Measurements from ENCODE around the gene NUBPL.
"Not testable (repeated sequence)": the region's sequence is repeated elsewhere in the genome, so short reads cannot be mapped to it uniquely, and the experiment has no call there.

Gene NUBPL

DNA sequence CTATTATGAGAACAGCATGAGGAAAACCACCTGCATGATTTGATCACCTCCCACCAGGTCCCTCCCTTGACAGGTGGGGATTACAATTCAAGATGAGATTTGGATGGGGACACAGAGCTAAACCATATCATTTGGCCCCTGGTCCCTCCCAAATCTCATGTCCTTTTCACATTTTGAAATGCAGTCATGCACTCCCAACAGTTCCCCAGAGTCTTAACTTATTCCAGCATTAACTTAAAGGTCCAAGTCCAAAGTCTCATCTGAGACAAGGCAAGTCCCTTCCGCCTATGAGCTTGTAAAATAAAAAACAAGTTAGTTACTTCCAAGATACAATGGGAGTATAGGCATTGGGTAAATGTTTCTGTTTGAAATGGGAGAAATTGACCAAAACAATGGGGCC is 189.8 kb downstream of the NUBPL start:
- DNase-seq: not testable (repeated sequence)

DNA sequence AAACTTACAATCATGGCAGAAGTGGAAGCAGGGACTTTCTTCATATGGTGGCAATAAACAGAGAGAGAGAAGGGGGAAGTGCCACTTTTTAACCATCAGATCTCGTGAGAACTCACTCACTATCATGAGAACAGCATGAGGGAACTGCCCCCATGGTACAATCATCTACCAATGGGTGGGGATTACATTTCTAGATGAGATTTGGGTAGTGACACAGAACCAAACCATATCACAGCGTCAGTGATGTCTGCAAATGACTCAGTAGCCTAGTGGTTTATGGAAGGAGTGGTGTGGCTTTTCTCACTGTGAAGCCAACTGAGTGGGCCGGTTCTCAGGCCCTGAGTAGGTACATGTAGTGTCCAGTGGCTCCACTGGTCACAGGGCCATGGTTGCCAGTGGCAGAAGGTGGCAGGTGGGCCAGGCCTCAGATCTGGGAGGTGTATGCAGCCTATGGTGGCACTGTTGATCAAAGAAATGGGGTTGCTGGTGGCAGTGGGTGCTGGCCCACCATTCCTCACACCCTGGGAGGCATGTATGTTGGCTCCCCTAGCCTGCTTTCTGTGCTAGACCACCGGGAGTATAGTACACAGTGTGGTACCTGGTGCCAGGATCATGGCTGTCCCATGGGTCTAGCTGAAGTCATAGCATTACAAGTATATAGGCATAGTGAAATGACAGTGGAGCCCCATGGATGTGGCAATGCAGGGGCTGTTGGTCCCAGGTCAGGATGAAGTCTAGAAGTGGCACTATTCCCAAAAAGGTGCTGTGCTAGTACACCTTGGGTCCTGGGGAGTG is 191.9 kb downstream of the NUBPL start:
- DNase-seq: no peak

DNA sequence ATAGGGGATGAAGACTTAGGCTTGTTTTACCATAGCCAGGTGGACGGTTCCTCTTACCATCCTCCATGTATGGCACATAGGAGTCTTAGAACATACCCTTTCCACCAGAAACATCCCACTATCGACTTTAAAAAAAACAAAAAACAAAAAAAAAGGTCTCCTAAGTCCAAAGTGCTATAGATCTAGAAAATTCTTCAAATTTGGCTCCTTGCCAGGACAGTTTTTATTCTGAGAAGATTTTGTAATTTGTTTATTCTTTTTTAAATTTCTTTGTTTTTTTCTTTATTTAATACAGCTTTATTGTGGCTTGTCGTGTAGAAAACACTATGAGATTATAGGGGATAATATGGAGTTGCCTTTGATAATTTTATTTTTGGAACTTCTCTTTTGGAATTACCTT is 197.7 kb downstream of the NUBPL start:
- DNase-seq: no peak

DNA sequence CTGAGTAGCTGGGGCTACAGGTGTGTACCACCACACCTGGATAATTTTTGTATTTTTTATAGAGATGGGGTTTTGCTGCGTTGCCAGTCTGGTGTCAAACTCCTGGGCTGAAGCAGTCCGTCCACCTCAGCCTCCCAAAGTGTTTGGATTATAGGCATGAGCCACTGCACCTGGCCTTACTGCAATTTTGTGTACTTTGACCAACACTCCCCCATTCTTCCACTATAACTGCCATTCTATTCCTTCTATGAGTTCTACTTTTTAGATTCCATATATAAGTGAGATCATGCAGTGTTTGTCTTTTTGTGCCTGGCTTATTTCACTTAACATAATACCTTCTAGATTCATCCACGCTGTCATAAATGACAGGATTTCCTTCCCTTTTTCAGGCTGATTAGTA is 199.1 kb downstream of the NUBPL start:
- no peak for DNase-seq

DNA sequence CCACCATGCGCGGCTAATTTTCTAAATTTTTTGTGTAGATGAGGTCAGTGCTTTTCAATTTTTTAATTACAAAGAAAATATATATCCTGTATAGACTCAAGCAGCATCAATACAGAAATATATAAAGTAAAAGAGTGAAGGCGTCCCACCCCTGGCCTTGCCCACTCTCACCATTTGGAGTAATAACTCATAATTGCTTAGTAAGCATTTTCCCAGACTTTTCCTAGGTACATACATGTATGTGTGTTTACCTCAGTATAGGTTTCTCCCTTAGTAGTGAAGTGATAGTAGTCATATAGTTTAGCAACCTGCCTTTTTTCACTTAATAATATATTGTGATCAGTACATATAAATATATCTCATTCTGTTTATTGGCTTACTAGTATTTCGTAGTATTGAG is 200.1 kb downstream of the NUBPL start:
- DNase-seq: no peak

DNA sequence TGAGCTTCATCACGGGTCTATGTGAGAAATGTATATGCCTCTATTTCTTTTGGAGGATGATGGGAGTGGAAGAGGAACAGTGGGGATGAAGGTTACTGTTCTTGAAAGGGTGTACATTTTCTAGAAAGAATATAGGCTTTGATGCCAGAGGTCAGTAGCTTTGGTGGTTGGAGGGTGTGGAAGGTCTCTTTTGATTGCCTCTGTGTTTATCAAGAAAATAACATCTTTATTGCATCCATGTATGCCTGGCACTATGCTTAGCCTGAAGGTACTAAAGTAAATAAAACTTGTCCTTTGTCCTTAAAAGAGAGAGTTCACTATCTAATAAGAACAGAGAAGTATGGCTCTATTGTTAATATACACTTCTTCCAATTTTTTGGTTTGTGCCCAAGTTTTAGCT is 201.8 kb downstream of the NUBPL start:
- DNase-seq: no peak

DNA sequence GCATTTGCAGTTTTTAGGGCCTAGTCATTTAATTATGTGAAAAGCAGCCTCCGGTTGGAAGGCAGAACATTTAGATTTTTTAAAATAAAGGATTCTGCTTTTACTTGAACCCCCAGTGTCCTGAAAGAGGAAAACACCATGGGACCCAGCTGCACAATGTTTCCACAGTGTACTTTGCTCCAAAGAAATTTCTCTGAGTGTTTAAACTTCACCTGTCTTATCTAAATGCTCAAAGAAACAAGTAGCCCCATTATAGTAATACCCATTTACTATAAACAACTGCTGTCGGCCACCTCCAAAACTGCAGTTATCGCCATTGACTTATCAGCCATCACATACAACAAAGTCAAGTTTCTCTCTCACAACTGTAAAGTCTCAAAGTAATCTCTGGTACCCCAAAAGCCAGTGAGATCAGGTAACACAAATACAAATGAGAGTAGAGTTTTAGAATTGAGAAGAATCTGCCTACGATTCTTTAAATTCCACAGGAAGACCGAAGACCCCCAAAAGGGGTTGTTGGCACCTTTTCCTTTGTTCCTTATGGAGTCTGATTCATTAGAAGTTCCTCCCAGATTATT is 205.2 kb downstream of the NUBPL start:
- no peak for DNase-seq

DNA sequence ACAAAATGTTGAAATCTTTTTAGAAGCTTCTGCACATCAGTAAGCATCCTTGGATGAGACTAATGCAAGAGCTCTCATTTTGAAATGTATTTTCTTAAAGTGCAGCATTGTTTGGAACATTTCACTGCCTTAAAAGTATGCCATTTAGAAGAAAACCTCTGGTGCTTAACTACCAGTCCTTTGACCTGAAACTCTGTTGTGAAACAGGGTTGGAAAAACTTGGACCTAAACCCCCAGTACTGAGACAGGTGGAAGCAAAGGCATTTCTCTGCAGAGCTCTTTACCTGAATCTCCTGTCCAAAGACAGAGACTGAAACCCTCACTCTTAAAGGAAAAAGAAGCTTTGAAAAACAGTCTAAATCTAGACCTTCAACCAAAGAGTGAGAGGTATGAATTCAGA is 207.2 kb downstream of the NUBPL start:
- no peak for DNase-seq

DNA sequence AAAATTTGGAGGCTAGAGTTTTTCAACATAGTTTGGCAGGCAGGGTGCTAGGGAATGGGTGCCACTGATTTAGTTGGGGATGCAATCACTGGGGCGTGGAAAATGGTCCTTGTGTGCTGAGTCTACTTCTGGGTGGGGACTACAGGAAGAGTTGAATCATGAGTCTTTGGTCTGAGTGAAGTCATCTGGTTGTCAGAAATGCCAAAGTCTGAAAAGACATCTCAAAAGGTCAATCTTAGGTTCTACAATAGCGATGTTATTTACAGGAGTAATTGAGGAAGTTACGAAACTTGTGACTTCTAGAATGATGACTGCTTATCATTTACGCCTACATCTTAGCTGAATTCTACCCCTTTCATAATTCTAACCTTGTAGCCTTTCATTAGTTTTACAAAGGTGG is 209.1 kb downstream of the NUBPL start:
- no peak for DNase-seq

DNA sequence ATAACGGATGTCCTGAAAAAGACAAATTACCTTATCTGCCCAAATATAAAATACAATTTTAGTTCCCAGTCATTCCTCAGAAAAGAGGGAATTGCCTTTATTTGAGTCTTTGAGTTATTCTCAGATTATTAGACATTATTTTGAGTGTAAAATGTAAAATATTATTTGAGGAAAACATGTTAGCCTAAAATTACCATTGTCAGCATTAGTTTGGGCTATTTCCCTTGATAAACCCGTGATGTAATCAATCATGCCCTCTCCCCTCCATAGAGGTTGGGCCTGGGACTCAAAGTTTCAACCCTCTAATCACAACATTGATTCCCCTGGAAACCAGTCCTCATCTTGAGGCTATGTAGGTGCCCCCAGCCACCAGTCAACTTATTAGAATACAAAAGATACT is 213.4 kb downstream of the NUBPL start:
- DNase-seq: no peak

DNA sequence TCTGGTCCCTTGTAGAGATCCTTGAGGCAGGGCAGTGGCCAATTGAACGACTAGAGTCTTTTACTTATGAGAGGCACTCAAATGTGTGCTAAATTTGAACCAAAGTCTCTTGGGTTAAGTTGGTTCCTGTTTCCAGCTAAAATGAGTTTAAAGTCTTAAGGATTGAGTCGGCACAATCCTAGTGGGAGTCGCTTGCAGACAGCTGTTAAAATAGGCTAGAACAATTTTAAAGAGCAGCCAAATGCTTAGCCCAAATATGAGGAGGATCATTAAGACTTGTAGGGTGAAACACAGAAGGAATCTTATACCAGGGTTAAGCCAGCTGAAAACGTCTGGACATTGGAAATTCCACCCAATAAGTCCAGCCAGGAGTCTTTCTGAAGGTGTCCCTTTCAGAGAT is 216.1 kb downstream of the NUBPL start:
- DNase-seq: no peak

DNA sequence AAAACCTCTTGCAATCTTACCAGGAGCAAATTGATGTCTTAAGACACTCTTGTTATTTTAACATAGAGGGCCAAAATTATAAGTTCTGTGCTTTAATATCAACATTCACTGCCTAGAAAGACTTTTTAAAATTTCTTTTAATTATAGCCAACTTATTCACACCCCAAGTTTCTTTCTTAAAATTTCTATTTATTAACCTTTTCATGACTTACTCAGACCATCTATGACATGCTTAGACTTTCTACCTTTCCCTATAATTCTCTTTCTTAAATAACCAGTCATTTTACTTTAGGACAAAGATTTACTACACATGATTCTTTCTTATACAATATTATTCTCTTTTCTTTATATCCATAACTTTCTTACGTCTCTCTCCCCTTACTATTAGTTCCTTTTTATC is 220.4 kb downstream of the NUBPL start:
- DNase-seq: no peak

DNA sequence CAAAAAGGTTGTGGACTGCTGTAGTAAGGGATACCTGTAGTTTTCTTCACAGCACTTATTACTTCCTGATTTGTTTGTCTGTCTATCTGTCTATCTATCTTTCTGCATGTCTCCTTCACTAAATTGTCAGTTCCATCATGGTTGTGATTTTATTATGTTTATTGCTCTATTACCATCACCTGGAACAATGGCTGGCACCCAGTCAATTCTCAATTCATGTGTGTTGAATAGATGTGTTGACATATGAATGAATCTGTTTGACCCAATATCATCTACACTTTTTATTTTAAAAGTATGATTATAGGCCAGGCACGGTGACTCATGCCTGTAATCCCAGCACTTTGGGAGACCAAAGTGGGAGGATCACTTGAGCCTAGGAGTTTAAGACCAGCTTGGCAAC is 224.4 kb downstream of the NUBPL start:
- DNase-seq: no peak

DNA sequence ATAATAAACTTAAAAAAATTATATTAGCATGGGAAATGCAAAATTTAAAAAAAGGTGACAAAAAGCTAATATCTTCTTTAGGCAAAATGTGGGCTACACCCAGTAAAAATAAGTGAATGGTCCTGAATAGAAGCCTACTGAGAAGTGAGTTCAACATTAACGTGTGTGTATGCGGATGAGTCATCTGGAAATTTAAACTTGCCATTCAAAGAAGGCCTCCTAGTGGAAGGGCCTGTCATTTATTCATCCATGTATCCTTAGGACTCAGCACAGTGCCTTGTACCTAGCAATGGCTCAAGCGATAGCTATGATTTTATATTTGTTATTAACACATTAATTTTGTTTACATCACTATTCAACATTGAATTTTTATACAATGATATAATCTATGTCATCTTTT is 226.2 kb downstream of the NUBPL start:
- DNase-seq: no peak

DNA sequence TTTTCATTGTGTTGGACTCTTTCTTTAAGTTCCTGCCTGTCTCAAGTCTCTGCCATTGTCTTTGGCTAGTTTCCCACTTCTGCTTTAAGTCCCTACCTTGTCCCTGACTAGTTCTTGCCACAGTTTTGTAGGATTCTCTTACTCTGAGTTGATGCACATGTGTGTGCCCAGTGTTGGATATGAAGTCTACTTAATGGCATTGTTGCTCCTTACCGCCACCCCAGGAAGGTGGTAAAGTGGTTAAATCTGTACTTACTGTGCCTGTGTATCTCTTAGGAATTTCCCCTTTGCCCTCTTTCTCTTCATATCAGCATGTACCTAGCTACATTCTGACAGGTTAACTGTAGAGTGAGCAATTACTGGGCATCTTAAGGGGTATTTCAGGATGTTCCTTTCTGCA is 227.1 kb downstream of the NUBPL start:
- DNase-seq: no peak

DNA sequence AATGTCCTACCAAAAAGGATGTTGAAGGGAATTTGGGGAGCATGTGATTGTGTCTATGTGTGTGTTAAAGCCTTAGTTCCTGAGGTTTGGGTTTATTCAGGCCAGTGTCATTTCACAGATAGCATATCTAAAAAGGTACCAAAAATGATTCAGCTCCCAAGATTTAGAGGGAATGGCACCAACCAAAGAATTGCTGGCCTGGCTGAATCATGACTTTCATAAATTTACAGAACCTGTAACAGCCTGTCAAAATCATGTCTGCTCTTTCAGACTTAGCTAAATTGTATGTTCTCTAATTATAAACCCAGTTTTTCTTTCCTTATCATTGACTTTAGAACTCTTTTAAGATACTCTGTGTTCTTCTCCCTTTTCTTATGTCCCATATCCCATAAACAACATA is 231.5 kb downstream of the NUBPL start:
- no peak for DNase-seq

DNA sequence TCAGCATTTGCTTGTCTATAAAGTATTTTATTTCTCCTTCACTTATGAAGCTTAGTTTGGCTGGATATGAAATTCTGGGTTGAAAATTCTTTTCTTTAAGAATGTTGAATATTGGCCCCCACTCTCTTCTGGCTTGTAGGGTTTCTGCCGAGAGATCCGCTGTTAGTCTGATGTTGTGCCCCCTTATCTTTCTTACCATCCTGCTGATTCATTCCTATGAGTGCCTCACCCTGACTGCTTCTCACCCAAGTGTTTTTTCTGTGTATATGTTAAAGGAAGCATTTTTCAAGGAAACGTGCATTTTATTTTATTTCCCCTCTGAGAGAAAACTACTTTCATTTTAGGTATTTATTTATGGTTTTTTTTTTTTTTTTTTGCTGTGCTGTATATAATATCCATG is 236.7 kb downstream of the NUBPL start:
- not testable (repeated sequence) for DNase-seq

DNA sequence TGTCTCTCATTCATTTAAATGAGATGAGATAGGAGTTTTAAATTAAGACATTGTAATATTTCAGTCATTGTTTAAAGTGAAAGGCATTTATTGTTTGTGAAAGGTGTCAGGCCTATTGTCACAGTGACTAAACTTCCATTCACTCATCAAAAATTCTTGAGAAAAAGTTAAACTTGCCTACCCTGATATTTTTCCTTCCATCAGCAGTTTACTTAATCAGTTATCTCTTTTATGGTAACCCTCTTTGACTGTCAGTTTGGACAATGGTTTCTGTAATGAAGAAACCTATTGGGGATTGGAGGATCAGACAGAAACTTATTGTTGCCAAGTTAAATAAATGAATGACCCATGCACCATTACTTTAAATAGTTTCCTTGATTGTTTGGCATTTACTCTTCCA is 241.6 kb downstream of the NUBPL start:
- no peak for DNase-seq

DNA sequence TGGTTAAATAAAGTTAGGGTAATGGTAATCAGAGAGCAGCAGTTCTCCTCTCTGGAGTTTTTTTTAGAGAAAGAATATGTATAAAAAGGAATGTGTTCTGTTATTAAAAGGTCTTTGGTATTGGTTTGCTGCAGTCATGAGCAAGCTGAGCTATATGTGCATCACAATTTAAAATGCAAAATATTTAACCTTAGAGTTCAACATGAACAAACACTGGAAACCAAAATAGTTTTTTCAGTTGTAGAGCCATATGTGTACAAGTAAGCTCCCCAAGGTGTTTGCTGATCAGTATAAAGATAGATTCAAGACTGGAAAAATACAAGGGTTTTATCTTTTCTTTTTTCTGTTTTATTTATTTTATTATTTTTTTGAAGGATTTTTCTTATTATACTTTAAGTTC is 245.0 kb downstream of the NUBPL start:
- no peak for DNase-seq

DNA sequence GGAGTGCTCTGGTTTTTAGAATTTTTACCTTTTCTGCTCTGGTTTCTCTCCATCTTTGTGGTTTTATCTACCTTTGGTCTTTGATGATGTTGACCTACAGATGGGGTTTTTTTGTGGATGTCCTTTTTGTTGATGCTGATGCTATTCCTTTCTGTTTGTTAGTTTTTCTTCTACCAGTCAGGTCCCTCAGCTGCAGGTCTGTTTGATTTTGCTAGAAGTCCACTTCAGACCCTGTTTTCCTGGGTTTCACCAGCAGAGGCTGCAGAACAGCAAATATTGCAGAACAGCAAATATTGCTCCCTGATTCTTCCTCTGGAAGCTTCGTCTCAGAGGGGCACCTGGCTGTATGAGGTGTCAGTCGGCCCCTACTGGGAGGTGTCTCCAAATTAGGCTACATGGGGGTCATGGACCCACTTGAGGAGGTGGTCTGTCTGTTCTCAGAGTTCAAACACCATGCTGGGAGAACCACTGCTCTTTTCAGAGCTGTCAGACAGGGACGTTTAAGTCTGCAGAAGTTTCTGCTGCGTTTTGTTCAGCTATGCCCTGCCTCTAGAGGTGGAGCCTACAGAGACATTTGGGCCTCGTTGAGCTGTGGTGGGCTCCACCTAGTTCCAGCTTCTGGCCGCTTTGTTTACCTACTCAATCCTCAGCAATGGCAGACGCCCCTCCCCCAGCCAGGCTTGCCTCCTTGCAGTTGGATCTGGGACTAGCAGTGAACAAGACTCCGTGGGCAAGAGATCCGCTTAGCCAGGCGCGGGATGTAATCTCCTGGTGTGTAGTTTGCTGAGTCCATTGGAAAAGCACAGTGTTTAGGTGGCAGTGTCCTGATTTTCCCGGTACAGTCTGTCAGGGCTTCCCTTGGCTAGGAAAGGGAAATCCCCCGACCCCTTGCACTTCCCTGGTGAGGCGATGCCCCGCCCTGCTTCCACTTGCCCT is 250.8 kb downstream of the NUBPL start:
- not testable (repeated sequence) for DNase-seq

DNA sequence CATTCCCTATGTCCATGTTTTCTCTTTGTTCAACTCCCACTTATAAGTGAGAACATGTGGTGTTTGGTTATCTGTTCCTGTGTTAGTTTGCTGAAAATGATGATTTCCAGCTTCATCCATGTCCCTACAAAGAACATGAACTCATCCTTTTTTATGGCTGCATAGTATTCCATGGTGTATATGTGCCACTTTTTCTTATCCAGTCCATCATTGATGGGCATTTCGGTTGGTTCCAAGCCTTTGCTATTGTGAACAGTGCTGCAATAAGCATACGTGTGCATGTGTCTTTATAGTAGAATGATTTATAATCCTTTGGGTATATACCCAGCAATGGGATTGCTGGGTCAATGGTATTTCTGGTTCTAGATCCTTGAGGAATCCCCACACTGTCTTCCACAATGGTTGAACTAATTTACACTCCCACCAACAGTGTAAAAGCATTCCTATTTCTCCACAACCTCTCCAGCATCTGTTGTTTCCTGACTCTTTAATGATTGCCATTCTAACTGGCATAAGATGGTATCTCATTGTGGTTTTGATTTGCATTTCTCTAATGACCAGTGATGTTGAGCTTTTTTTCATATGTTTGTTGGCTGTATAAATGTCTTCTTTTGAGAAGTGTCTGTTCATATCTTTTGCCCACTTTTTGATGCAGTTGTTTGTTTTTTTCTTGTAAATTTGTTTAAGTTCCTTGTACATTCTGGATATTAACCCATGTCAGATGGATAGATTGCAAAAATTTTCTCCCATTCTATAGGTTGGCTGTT is 252.7 kb downstream of the NUBPL start:
- DNase-seq: not testable (repeated sequence)

DNA sequence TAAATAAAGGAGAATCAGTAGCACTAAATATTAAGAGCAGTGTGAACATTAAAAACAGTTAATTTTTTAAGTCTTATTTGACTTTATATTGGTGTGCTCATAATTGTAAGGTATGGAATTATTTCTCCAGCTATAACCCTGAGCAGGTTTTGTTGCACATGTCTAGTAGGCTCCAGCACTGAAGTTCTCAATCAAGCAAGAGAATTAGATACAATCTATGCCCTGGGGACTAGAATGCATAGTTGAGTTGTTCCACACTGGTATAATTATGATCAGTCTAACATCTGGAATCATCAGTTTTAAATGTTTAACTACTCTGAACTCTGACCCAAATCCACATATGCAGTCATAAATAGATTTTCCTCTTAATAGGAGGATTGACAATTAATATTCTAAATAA is 258.1 kb downstream of the NUBPL start:
- DNase-seq: no peak

DNA sequence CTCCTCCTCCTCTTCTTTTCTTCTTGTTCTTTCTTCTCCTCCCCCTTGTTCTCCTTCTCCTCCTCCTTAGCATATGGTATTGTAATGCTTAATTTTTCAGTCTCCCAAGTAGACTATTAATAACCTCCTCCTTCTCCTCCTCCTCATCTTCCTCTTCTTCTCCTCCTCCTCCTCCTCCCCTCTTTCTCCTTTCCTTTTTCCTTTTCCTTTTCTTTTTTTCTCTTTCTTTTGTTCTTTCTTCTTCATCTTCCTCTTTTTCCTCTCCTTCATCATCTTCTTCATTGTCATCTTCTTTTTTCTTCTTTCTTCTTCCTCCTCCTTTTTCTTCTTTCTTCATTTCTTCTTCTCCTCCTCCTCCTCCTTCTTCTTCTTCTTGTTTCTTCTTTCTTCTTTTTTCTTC is 264.3 kb downstream of the NUBPL start:
- no peak for DNase-seq
